Lower lobe of right lung (tissue), 2 donors: ENCODE data around the gene GRID1. TPM values are rescaled to one million over a fixed set of nuclear protein-coding genes. Genes with fewer than 3 reads are reported as not detected.

Experiments used
- ATAC-seq, 2 donors: fragments of 200-7000 bp; cut with Tn5 transposase; one replicate each; pipeline ENCODE4 v1.9.1; 2020 to 2022; ENCODE audit warnings: mild to moderate bottlenecking in 2 of 2, moderate library complexity in 2 of 2
- DNase-seq: peaks from one replicate; pipeline ENCODE4 v3.0.0-alpha.2; 2020
- H3K27ac ChIP-seq: fragments of 200-600 bp; one replicate; pipeline ENCODE4 v1.8.0; 2022
- H3K27me3 ChIP-seq: fragments of 200-600 bp; one replicate; pipeline ENCODE4 v1.8.0; 2022; ENCODE audit warnings: low read depth
- H3K36me3 ChIP-seq: fragments of 200-600 bp; one replicate; pipeline ENCODE4 v1.8.0; 2022; ENCODE audit warnings: mild to moderate bottlenecking
- H3K4me1 ChIP-seq: fragments of 200-600 bp; one replicate; pipeline ENCODE4 v1.8.0; 2022
- H3K4me3 ChIP-seq: fragments of 200-600 bp; one replicate; pipeline ENCODE4 v1.8.0; 2022; ENCODE audit warnings: mild to moderate bottlenecking
- H3K9me3 ChIP-seq: fragments of 200-600 bp; one replicate; pipeline ENCODE4 v1.8.0; 2022
- CTCF ChIP-seq: fragments of 200-600 bp; IDR thresholded peaks from one replicate; pipeline ENCODE4 v1.8.0; 2022; ENCODE audit warnings: antibody characterized with exemption, mild to moderate bottlenecking
- intact Hi-C: fragments of 100-400 bp; cut with DNase I; formaldehyde crosslinking; loops from one replicate; pipeline ENCODE4 v1.11.0; 2022
- total RNA-seq: library from RNA; stranded (reverse); fragmentation: NEBNext Ultra II Directional; extraction: Animal tissue kit (Norgen Biotek cat#: 25700); gene quantifications from one replicate; pipeline ENCODE4 v1.2.1, GENCODE V29; 2021
- donor health status: DM: no; HTN: yes; CAD: no; lungs with severe emphysema.

The GRID1 gene
- total RNA-seq, 1 donor from 2014 or later, result 2.5 TPM

- no peaks in the 10 kb centered on the region for H3K36me3 ChIP-seq
- H3K9me3 ChIP-seq, result no peaks in the 10 kb centered on the region
- H3K27ac ChIP-seq, result no peak overlapping the region
- intact Hi-C loops, result no loop called here
- DNase-seq (no peak), ATAC-seq (no peak)
- H3K4me3 ChIP-seq, result no peak overlapping the region
- no peak for TF ChIP-seq CTCF
- H3K4me1 ChIP-seq, result no peaks in the 10 kb centered on the region
- H3K27me3 ChIP-seq, result no peaks in the 10 kb centered on the region
Observed at GRCh38 chr10:86165666-86166065, 200.9 kb downstream of the GRID1 start.

GRCh38 chr10:86164960-86165630 lies 201.5 kb downstream of the GRID1 start:
- H3K9me3 ChIP-seq, result no peaks in the 10 kb centered on the region
- no peak for ATAC-seq
- H3K27ac ChIP-seq, result no peak overlapping the region
- intact Hi-C loops, result no loop called here
- H3K36me3 ChIP-seq, result no peaks in the 10 kb centered on the region
- H3K4me1 ChIP-seq, result no peaks in the 10 kb centered on the region
- H3K27me3 ChIP-seq, result no peaks in the 10 kb centered on the region
- TF ChIP-seq CTCF, result no peak
- no peak overlapping the region for H3K4me3 ChIP-seq
- DNase-seq, result no peak

GRCh38 chr10:86164174-86164774 lies 202.3 kb downstream of the GRID1 start:
- no peak for ATAC-seq
- no peaks in the 10 kb centered on the region for H3K9me3 ChIP-seq
- no peak for TF ChIP-seq CTCF
- no peaks in the 10 kb centered on the region for H3K36me3 ChIP-seq
- H3K27me3 ChIP-seq, result no peaks in the 10 kb centered on the region
- H3K4me1 ChIP-seq, result no peaks in the 10 kb centered on the region
- H3K27ac ChIP-seq, result no peak overlapping the region
- H3K4me3 ChIP-seq, result no peak overlapping the region
- no peak for DNase-seq
- intact Hi-C loops, result no loop called here

- intact Hi-C loops, result no loop called here
- H3K27me3 ChIP-seq, result no peaks in the 10 kb centered on the region
- H3K9me3 ChIP-seq, result no peaks in the 10 kb centered on the region
- TF ChIP-seq CTCF, result no peak
- H3K36me3 ChIP-seq, result no peaks in the 10 kb centered on the region
- H3K4me3 ChIP-seq, result no peak overlapping the region
- DNase-seq (no peak), ATAC-seq (no peak)
- H3K4me1 ChIP-seq, result no peaks in the 10 kb centered on the region
- no peak overlapping the region for H3K27ac ChIP-seq
Observed at GRCh38 chr10:86163522-86164173, 202.9 kb downstream of the GRID1 start.

- intact Hi-C loops, result no loop called here
- no peaks in the 10 kb centered on the region for H3K9me3 ChIP-seq
- no peaks in the 10 kb centered on the region for H3K4me1 ChIP-seq
- H3K4me3 ChIP-seq, result no peak overlapping the region
- H3K27me3 ChIP-seq, result no peaks in the 10 kb centered on the region
- DNase-seq, result no peak
- ATAC-seq, result peak in 1 of 2 donors; percentile 7
- no peak for TF ChIP-seq CTCF
- no peak overlapping the region for H3K27ac ChIP-seq
- H3K36me3 ChIP-seq, result no peaks in the 10 kb centered on the region
Observed at GRCh38 chr10:86162696-86163400, 203.7 kb downstream of the GRID1 start.
